Measurements from ENCODE around the gene RPS6KA4. TPM values are rescaled to one million over a fixed set of nuclear protein-coding genes. Genes with fewer than 3 reads are reported as not detected.

Gene RPS6KA4
- total and polyA plus RNA-seq, 8 donors: 7.4 to 18.8 (median 10.5) TPM

DNA sequence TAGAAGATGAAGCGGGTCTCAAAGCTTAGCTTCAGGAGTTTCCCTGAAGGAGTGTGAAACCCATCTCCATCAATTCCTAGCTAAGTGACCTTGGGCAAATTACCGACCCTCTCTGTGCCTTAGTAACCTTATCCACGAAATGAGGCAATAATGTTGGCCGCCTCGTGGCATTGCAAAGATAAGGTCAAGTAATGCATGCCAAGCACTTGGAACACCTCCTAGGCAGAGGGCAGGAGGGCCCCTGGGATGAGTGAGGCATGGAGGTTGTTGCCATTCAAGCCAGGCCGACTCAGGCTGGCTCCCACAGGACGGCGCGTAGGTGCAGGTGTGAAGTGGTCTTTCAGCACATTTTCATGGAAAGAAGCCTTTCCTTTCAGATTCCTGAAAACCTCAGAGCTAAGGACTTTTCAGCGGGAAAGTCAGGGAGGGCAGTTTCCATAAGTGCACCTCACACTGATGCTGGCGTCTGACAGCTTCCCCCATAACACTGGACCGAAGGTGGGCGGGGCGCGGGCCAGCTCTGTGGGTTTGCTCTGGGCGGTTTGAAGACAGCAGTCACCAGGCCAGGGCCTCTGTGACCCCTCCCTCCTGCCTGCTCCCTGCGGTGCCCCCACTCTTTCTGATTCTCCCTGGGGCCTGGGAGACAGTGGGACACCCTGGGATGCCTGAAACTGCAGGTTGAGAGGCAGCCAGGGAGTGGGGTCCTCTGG is 25.2 kb downstream of the RPS6KA4 start:
- no peaks in the 10 kb centered on the region for H3K4me1 ChIP-seq
- no peaks in the 10 kb centered on the region for H3K9me3 ChIP-seq
- FAIRE-seq (no peak), DNase-seq (peak in 3 of 6 donors; percentile 34 to 58 (median 49)), ATAC-seq (peak; percentile 56 to 86 (median 80))
- no peaks in the 10 kb centered on the region for H3K36me3 ChIP-seq
- intact Hi-C loops (cut with DNase I): no loop called here
- WGBS, 2 donors: 44 to 51% methylated on average over 17 of the region's 17 CpGs
- no peaks in the 10 kb centered on the region for H3K27me3 ChIP-seq
- no peak overlapping the region for H3K27ac ChIP-seq
- H3K4me3 ChIP-seq: no peak overlapping the region
- TF ChIP-seq, protein P1, sequence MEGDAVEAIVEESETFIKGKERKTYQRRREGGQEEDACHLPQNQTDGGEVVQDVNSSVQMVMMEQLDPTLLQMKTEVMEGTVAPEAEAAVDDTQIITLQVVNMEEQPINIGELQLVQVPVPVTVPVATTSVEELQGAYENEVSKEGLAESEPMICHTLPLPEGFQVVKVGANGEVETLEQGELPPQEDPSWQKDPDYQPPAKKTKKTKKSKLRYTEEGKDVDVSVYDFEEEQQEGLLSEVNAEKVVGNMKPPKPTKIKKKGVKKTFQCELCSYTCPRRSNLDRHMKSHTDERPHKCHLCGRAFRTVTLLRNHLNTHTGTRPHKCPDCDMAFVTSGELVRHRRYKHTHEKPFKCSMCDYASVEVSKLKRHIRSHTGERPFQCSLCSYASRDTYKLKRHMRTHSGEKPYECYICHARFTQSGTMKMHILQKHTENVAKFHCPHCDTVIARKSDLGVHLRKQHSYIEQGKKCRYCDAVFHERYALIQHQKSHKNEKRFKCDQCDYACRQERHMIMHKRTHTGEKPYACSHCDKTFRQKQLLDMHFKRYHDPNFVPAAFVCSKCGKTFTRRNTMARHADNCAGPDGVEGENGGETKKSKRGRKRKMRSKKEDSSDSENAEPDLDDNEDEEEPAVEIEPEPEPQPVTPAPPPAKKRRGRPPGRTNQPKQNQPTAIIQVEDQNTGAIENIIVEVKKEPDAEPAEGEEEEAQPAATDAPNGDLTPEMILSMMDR (IDR thresholded peaks at IDR 0.05): no peak

GRCh38 chr11:64384981-64385944 is 26.3 kb downstream of the RPS6KA4 start:
- peak in 2 of 4 donors; percentile 54 to 63 for ATAC-seq
- no peak overlapping the region for H3K27ac ChIP-seq

GRCh38 chr11:64385945-64386704 is 27.2 kb downstream of the RPS6KA4 start:
- Histone ChIP-seq H3K9me3 (no peaks in the 10 kb centered on the region), H3K36me3 (no peaks in the 10 kb centered on the region), H3K4me3 (no peak overlapping the region), H3K27ac (no peak overlapping the region), H3K4me1 (no peaks in the 10 kb centered on the region), H3K27me3 (no peaks in the 10 kb centered on the region)
- DNase-seq: no peak
- WGBS, 2 donors: 83 to 90% methylated on average over 11 of the region's 11 CpGs
- no peak for FAIRE-seq
- intact Hi-C loops (cut with DNase I): no loop called here
- ATAC-seq: no peak
- TF ChIP-seq, protein P1 (IDR thresholded peaks at IDR 0.05): no peak

More at GRCh38 chr11:64384981-64385944, 26.3 kb downstream of the RPS6KA4 start:
- FAIRE-seq (no peak), DNase-seq (peak in 1 of 6 donors; percentile 22)
- WGBS, 2 donors: 77 to 85% methylated on average over 15 of the region's 15 CpGs
- no peaks in the 10 kb centered on the region for H3K4me1 ChIP-seq
- no peaks in the 10 kb centered on the region for H3K9me3 ChIP-seq
- TF ChIP-seq, protein P1 (IDR thresholded peaks at IDR 0.05): no peak
- no peaks in the 10 kb centered on the region for H3K27me3 ChIP-seq
- no peaks in the 10 kb centered on the region for H3K36me3 ChIP-seq
- intact Hi-C loops (cut with DNase I): no loop called here
- no peak overlapping the region for H3K4me3 ChIP-seq

GRCh38 chr11:64387916-64388315 is 29.0 kb downstream of the RPS6KA4 start:
- no peak for ATAC-seq
- no peak overlapping the region for H3K4me3 ChIP-seq
- FAIRE-seq: no peak
- H3K27me3 ChIP-seq: no peaks in the 10 kb centered on the region
- TF ChIP-seq, protein P1 (IDR thresholded peaks at IDR 0.05): no peak
- no peaks in the 10 kb centered on the region for H3K9me3 ChIP-seq
- intact Hi-C loops (cut with DNase I): no loop called here
- H3K27ac ChIP-seq: no peak overlapping the region
- DNase-seq: no peak
- H3K36me3 ChIP-seq: no peaks in the 10 kb centered on the region
- no peaks in the 10 kb centered on the region for H3K4me1 ChIP-seq

Data from pancreas (tissue), 10 donors.